Tibial nerve (tissue), 4 donors: Measurements from ENCODE around the gene SPATA32.

Experiments
- EP300 ChIP-seq, 2 donors: sonication (generic); formaldehyde crosslinking; IDR thresholded peaks; one replicate each; pipeline ENCODE4 v1.6.1; 2017; ENCODE audit warnings: antibody characterized with exemption in 2 of 2, mild to moderate bottlenecking in 1 of 2
- TF ChIP-seq, protein P1 (sequence below), 5 experiments: fragments of 200-600 bp in 3 of 5; fragments of 450-650 bp in 2 of 5; sonication (generic) in 3 of 5; IDR thresholded peaks; one replicate each; pipeline ENCODE4 v1.5.1; 2016 to 2019; ENCODE audit warnings: antibody characterized with exemption in 5 of 5, mild to moderate bottlenecking in 3 of 5, moderate library complexity in 2 of 5

DNA sequence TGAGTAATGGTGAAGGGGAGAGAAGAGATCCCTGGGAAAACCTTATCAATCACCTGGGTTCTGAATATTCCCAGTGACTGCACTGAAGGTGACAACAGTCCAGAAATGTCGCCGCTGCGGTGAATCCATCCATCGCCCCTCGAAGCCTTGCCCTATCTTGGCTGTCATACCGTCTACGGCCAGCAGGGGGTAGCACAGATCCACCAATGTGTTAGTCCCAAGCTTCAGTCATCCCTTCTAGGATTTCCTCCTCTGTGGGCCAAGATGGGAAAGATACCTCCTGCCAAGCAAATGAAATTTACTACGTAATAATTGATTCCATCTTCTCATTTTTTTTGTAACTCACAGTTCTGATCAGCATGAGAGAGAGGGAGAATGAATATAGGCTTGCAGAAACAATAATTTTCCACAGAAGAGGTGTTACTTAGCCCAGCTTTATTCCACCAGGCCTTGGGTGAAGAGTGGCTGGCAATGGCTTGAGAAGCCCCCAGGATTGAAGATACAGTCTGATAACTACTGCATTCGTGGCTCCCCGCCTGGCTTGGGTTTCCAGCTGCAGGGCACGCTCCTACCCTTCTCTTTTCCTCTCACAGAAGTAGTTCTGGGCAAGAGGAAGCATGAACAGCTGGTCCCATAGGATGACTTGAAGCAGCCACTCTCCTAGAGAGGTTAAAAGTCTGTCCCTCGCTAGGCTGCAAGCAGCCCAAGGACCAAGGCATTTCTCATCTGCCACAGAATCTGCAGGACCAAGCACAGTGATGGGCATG lies 42.8 kb downstream of the SPATA32 start:
- TF ChIP-seq, protein P1, sequence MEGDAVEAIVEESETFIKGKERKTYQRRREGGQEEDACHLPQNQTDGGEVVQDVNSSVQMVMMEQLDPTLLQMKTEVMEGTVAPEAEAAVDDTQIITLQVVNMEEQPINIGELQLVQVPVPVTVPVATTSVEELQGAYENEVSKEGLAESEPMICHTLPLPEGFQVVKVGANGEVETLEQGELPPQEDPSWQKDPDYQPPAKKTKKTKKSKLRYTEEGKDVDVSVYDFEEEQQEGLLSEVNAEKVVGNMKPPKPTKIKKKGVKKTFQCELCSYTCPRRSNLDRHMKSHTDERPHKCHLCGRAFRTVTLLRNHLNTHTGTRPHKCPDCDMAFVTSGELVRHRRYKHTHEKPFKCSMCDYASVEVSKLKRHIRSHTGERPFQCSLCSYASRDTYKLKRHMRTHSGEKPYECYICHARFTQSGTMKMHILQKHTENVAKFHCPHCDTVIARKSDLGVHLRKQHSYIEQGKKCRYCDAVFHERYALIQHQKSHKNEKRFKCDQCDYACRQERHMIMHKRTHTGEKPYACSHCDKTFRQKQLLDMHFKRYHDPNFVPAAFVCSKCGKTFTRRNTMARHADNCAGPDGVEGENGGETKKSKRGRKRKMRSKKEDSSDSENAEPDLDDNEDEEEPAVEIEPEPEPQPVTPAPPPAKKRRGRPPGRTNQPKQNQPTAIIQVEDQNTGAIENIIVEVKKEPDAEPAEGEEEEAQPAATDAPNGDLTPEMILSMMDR (IDR thresholded peaks at IDR 0.05): peak; percentile 82 to 98 (median 97)
- peak in 1 of 2 donors; percentile 56 for TF ChIP-seq EP300 (IDR thresholded peaks at IDR 0.05)
